GM12865 (cell line): ENCODE results near the gene HOXA3.

Experiments used
- DNase-seq: peaks from one replicate; pipeline ENCODE4 v3.0.0; 2010; ENCODE audit warnings: low read depth
- H3K4me3 ChIP-seq: 2 replicates; pipeline ENCODE4 v1.5.1; 2011; ENCODE audit warnings: mild to moderate bottlenecking, low read depth, low read length, control low read depth
- TF ChIP-seq, protein P1 (sequence below): IDR thresholded peaks from 2 replicates; pipeline ENCODE4 v1.5.1; 2011; ENCODE audit warnings: low read length, control low read depth, low read depth, inconsistent platforms; ENCODE audit not compliant: insufficient read depth; ENCODE audit errors: missing control alignments

Gene HOXA3

DNA sequence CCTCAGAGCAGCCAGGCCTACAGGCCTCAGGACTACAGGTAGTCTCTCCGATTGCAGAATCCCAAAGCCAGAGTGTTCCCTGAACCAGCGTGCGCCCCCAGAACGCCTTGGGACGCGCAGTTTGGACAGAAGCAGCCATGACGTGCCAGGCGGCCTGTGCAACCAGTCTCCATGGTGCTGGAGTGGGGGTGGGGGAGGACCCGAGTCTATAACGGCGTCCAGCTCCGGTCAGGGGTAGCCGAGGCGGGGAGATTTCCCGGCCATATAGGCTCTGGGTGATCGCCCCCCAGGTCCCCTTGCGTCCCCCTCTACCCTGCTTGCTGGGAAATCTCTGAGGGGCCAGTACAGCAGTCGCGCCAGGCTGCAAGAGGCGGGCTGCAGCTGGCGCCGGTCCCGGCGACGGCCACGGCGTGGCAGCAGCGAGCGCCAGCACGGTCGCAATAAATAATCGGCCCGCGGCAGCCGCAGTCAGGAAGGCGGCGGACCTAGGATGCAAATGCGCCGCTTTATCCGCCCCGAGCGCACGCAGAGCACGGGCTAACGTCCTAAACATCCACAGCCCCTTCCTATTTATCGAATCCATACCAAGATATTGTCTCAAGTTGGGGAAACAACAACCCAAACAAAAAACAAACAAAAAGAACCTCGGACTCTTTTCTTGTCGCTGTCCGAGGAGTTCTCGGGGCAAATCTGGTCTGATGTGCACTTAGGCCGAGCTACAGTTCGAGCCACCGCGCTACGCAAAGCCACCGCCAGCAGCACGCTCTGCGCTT is 1.6 kb downstream of the HOXA3 start:
- TF ChIP-seq, protein P1, sequence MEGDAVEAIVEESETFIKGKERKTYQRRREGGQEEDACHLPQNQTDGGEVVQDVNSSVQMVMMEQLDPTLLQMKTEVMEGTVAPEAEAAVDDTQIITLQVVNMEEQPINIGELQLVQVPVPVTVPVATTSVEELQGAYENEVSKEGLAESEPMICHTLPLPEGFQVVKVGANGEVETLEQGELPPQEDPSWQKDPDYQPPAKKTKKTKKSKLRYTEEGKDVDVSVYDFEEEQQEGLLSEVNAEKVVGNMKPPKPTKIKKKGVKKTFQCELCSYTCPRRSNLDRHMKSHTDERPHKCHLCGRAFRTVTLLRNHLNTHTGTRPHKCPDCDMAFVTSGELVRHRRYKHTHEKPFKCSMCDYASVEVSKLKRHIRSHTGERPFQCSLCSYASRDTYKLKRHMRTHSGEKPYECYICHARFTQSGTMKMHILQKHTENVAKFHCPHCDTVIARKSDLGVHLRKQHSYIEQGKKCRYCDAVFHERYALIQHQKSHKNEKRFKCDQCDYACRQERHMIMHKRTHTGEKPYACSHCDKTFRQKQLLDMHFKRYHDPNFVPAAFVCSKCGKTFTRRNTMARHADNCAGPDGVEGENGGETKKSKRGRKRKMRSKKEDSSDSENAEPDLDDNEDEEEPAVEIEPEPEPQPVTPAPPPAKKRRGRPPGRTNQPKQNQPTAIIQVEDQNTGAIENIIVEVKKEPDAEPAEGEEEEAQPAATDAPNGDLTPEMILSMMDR: peak; percentile 84
- peak overlapping the region; percentile 28 for H3K4me3 ChIP-seq
- peak; percentile 73 for DNase-seq

GRCh38 chr7:27149842-27150567 is 2.4 kb downstream of the HOXA3 start:
- TF ChIP-seq, protein P1: no peak
- no peak overlapping the region; the same call in 1 of the 2 replicates for H3K4me3 ChIP-seq
- no peak for DNase-seq

- DNase-seq: no peak
- TF ChIP-seq, protein P1: no peak
- no peak overlapping the region for H3K4me3 ChIP-seq
Measured at GRCh38 chr7:27148756-27149641, 3.4 kb downstream of the HOXA3 start.

- no peak overlapping the region for H3K4me3 ChIP-seq
- no peak for DNase-seq
- TF ChIP-seq, protein P1: no peak
Measured at GRCh38 chr7:27148031-27148755, 4.2 kb downstream of the HOXA3 start.

DNA sequence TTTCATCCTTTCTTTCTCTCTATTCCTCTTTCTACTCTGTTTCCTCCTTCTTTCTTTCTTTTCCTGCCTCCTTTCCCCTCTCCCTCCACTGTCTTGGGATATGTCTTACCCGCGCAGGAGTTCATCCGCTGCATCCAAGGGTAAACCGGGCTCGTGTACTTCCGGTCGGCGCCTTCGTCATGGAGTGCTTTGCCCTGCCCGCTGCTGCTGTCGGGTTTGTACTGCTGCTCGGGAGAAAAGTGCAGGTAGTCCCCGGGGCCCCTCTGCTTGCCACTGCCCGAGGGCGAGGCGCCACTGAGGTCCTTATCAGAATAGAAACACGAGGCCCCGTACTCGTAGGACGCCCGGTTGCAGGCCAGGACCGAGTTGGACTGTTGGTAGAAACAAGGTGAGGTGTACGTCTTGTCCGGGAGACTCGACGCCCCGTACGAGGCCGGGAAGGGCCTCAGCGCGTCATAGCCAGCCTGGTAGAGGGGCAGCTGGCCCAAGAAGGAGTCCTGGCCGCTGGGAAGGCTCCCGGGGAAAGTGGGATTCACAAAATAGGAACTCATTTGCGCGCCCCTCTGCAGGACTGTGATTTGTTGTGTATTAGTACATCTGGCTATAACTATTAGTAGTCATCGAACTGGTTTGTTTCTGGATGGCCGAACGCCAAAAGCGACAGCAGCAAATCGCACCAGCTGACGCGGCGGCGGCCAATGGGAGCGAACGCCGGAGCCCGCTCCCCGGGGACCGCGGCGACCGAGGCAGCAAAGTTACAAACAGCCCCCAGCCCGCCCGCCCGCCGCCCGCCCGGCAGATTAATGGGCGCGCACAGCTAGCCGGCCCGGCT is 5.0 kb downstream of the HOXA3 start, which contains the start of gene HOXA6:
HOXA6 (minus strand) TSS at position 576 of the 832 bp plus-strand sequence; CDS start at position 551, 25 bp downstream.
- TF ChIP-seq, protein P1: no peak
- no peak for DNase-seq
- H3K4me3 ChIP-seq: no peak within 1 kb of the TSS
